SU-DHL-6 (cell line): ENCODE results near the gene ZNF418.

Source experiments
- H2AFZ ChIP-seq: fragments of 200-600 bp; sonication (generic); 2 replicates; pipeline ENCODE4 v1.6.1; 2014; ENCODE audit warnings: low read depth, mild to moderate bottlenecking, moderate library complexity, mixed read lengths, antibody characterized with exemption, low read length; ENCODE audit not compliant: severe bottlenecking
- H3F3A ChIP-seq: fragments of 200-600 bp; shearing (Covaris generic); 2 replicates; pipeline ENCODE4 v1.6.0; 2016; ENCODE audit warnings: antibody characterized with exemption, mild to moderate bottlenecking; ENCODE audit not compliant: insufficient read depth
- H3K27ac ChIP-seq: fragments of 200-600 bp; sonication (generic); 2 replicates; pipeline ENCODE4 v1.5.1; 2016; ENCODE audit warnings: low read depth, mild to moderate bottlenecking, low read length, moderate library complexity, mixed read lengths
- H3K27me3 ChIP-seq: fragments of 200-600 bp; sonication (generic), shearing (Covaris generic); 2 replicates; pipeline ENCODE4 v1.6.0; 2014; ENCODE audit warnings: mild to moderate bottlenecking, low read length
- H3K36me3 ChIP-seq: fragments of 200-600 bp; sonication (generic); 2 replicates; pipeline ENCODE4 v1.6.1; 2014; ENCODE audit warnings: mild to moderate bottlenecking, low read length, mixed read lengths
- H3K4me2 ChIP-seq: fragments of 300-600, 200-600 bp; shearing (Covaris generic), sonication (generic); 2 replicates; pipeline ENCODE4 v1.6.0; 2014; ENCODE audit warnings: low read length, low read depth, mild to moderate bottlenecking; ENCODE audit not compliant: poor library complexity, severe bottlenecking
- H3K4me3 ChIP-seq: fragments of 200-600 bp; sonication (generic); 2 replicates; pipeline ENCODE4 v1.5.1; 2014; ENCODE audit warnings: antibody characterized with exemption, low read length, mild to moderate bottlenecking, mixed read lengths; ENCODE audit not compliant: insufficient read depth, poor library complexity, severe bottlenecking
- H3K79me2 ChIP-seq: fragments of 200-600 bp; sonication (generic); 2 replicates; pipeline ENCODE4 v1.6.1; 2014; ENCODE audit warnings: mild to moderate bottlenecking, low read length, moderate library complexity; ENCODE audit not compliant: insufficient read depth
- H3K9ac ChIP-seq: fragments of 200-600 bp; sonication (generic); 2 replicates; pipeline ENCODE4 v1.7.0; 2014; ENCODE audit warnings: mild to moderate bottlenecking, low read length
- H3K9me2 ChIP-seq: fragments of 200-600 bp; sonication (generic); replicated peaks from 2 replicates; pipeline ENCODE4 v1.6.1; 2014; ENCODE audit warnings: low read length; ENCODE audit not compliant: insufficient read depth
- H3K9me3 ChIP-seq: fragments of 200-600 bp; sonication (generic); 2 replicates; pipeline ENCODE4 v1.6.1; 2014; ENCODE audit warnings: low read length, mixed read lengths; ENCODE audit not compliant: insufficient read depth
- H4K20me1 ChIP-seq: fragments of 200-600 bp; sonication (generic); 2 replicates; pipeline ENCODE4 v1.6.1; 2014; ENCODE audit warnings: low read depth, mild to moderate bottlenecking, antibody characterized with exemption, low read length, moderate library complexity, mixed read lengths
- CTCF ChIP-seq: fragments of 200-600 bp; sonication (generic); IDR thresholded peaks from one replicate; pipeline ENCODE4 v1.5.1; 2017; ENCODE audit warnings: antibody characterized with exemption, mild to moderate bottlenecking, low read length, moderate library complexity; ENCODE audit not compliant: insufficient read depth, poor library complexity, severe bottlenecking
- EZH2phosphoT487 ChIP-seq: fragments of 200-600 bp; sonication (generic), shearing (Covaris generic); conservative IDR thresholded peaks from 2 replicates; pipeline ENCODE4 v1.6.1; 2018; ENCODE audit warnings: mild to moderate bottlenecking, antibody characterized with exemption, low read length, moderate library complexity, mixed read lengths

Gene ZNF418

GRCh38 chr19:57964761-57965160 lies 29.6 kb upstream of the ZNF418 start:
- Histone ChIP-seq H3K27ac (no peak overlapping the region), H3K27me3 (no peaks in the 10 kb centered on the region), H4K20me1 (no peaks in the 10 kb centered on the region), H3K9ac (no peak overlapping the region), H3K79me2 (no peaks in the 10 kb centered on the region), H3K9me2 (no peaks in the 10 kb centered on the region), H3K4me2 (no peak overlapping the region), H3K4me3 (no peak overlapping the region), H3K36me3 (no peaks in the 10 kb centered on the region), H3K9me3 (peaks cover 11% of the 10 kb centered on the region; the same call in 1 of the 2 replicates), H2AFZ (no peak overlapping the region), H3F3A (no peaks in the 10 kb centered on the region)
- TF ChIP-seq EZH2phosphoT487, result no peak
- TF ChIP-seq CTCF, result no peak

- Histone ChIP-seq H3K9me3 (peaks cover 5% of the 10 kb centered on the region; the same call in 1 of the 2 replicates), H3F3A (no peaks in the 10 kb centered on the region), H3K27me3 (no peaks in the 10 kb centered on the region), H3K9ac (no peak overlapping the region), H3K79me2 (no peaks in the 10 kb centered on the region), H3K9me2 (no peaks in the 10 kb centered on the region), H3K4me2 (no peak overlapping the region), H3K27ac (no peak overlapping the region), H4K20me1 (no peaks in the 10 kb centered on the region), H2AFZ (no peak overlapping the region), H3K36me3 (no peaks in the 10 kb centered on the region), H3K4me3 (no peak overlapping the region)
- TF ChIP-seq EZH2phosphoT487 (no peak), CTCF (no peak)
Measured at GRCh38 chr19:57961785-57962184, 26.6 kb upstream of the ZNF418 start.

GRCh38 chr19:57954996-57955395 lies 19.8 kb upstream of the ZNF418 start:
- Histone ChIP-seq H3K4me3 (no peak overlapping the region), H3K9me3 (peaks cover 3% of the 10 kb centered on the region; the same call in 1 of the 2 replicates), H3K27ac (no peak overlapping the region), H2AFZ (no peak overlapping the region), H3K9ac (no peak overlapping the region), H3K4me2 (no peak overlapping the region), H3K79me2 (no peaks in the 10 kb centered on the region), H3K9me2 (no peaks in the 10 kb centered on the region), H3F3A (no peaks in the 10 kb centered on the region), H4K20me1 (no peaks in the 10 kb centered on the region), H3K36me3 (no peaks in the 10 kb centered on the region), H3K27me3 (no peaks in the 10 kb centered on the region)
- no peak for TF ChIP-seq EZH2phosphoT487
- no peak for TF ChIP-seq CTCF

- H3K9me3 ChIP-seq, result peaks cover 4% of the 10 kb centered on the region; the same call in 1 of the 2 replicates
- no peak overlapping the region for H3K4me3 ChIP-seq
- no peaks in the 10 kb centered on the region for H3K27me3 ChIP-seq
- H2AFZ ChIP-seq, result no peak overlapping the region
- H3K9ac ChIP-seq, result no peak overlapping the region
- H3F3A ChIP-seq, result no peaks in the 10 kb centered on the region
- no peaks in the 10 kb centered on the region for H3K36me3 ChIP-seq
- H4K20me1 ChIP-seq, result no peaks in the 10 kb centered on the region
- H3K79me2 ChIP-seq, result no peaks in the 10 kb centered on the region
- H3K4me2 ChIP-seq, result no peak overlapping the region
- no peak overlapping the region for H3K27ac ChIP-seq
- no peaks in the 10 kb centered on the region for H3K9me2 ChIP-seq
- TF ChIP-seq CTCF, result no peak
- TF ChIP-seq EZH2phosphoT487, result no peak
Measured at GRCh38 chr19:57949702-57950101, 14.5 kb upstream of the ZNF418 start.
